Renal cortex interstitium (tissue), 11 donors: Measurements from ENCODE around the gene ABLIM2. TPM values are rescaled to one million over a fixed set of nuclear protein-coding genes. Genes with fewer than 3 reads are reported as not detected.
"Not testable (repeated sequence)": the region's sequence is repeated elsewhere in the genome, so short reads cannot be mapped to it uniquely, and the experiment has no call there.

Experiments
- DNase-seq, 11 donors: peaks; one replicate each; pipeline ENCODE4 v3.0.0-alpha.2; 2013; ENCODE audit warnings: low read depth in 9 of 11, low spot score in 4 of 11; ENCODE audit errors: extremely low read depth in 1 of 11
- polyA plus RNA-seq, 3 donors: library from polyadenylated mRNA; unstranded; fragments of 120-200 nt; gene quantifications; one replicate each; pipeline ENCODE4 v1.2.1, GENCODE V29; 2013; ENCODE audit not compliant: insufficient read length in 3 of 3

The ABLIM2 gene
- polyA plus RNA-seq, 3 donors = 4.9 to 8.1 (median 5.6) TPM

GRCh38 chr4:8148785-8149435 lies 9.7 kb downstream of the ABLIM2 start:
- DNase-seq = no peak

DNA sequence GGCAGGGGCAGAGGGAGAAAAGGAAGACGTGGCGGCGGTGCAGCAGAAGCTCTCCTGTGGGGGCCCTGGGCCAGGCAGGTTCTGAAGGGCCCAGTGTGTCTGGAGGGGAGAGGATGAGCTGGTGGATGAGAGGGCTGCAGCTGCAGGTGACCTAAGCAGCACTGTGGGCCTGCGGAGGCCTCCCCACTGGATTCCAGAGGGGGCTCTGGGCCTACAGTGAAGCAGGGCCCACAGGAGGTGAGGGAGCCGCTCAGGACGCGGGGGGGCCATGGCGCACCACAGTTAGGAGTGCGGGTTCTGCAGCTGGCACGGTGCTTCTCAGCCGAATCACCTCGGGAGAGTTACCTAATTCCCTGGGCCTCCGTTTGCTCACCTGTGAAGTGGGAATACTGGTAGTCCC lies 10.5 kb downstream of the ABLIM2 start:
- DNase-seq = no peak

DNA sequence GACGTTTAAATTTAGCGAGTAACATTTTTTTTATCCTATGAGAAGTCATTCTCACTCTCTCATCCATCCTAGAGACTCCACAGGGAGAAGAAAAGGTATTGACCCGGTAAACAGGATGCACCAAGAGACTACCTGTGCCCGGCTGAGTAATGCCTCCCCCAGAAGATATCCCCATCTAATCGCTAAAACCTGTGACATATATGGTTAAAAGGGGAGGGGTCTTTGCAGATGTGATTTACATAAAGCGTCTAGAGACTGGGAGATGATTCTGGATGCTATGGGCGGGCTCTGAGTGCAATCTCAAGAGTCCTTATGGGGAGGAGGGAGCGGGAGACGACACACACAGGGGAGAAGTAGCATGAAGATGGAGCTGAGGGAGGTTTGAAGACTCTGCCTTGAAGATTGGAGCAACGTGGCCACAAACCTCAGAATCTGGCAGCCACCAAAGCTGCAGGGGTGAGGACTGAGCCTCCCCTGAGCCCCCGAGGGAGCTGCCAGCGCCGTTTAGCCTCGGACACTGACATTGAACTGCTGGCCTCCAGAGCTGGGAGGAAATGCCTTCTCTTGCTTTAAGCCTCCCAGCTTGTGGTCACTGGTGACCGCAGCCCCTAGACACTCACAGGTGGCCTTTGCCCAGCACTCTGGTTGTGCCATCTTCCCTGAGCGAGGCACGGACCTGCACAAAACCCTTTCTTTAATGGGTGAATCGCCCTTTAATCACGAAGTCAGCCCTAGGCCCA lies 11.2 kb downstream of the ABLIM2 start:
- DNase-seq = no peak

DNA sequence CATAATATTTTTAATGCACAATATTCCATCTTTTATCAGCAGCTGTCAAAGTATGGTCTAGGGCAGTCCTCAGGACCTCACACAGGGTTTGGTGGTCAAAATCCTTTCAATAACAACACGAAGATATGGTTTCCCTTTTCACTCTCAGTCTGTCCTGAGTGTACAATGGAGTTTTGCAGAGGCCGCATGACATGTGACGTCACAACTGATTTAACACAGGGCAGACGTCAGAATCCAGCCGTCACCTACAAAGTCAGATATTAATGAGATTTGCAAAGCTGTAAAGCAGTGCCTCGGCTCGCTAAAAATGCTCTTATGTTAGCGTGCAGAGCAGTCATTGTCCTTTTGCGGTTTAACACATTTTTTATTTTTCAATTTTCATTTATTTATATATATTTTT lies 12.5 kb downstream of the ABLIM2 start:
- no peak for DNase-seq

- DNase-seq = no peak
Observed at GRCh38 chr4:8144359-8144758, 14.3 kb downstream of the ABLIM2 start.

- no peak for DNase-seq
Observed at GRCh38 chr4:8143392-8144140, 15.0 kb downstream of the ABLIM2 start.

- no peak for DNase-seq
Observed at GRCh38 chr4:8142556-8142955, 16.1 kb downstream of the ABLIM2 start.

- DNase-seq = no peak
Observed at GRCh38 chr4:8141935-8142334, 16.7 kb downstream of the ABLIM2 start.

GRCh38 chr4:8140915-8141314 lies 17.7 kb downstream of the ABLIM2 start:
- no peak for DNase-seq

DNA sequence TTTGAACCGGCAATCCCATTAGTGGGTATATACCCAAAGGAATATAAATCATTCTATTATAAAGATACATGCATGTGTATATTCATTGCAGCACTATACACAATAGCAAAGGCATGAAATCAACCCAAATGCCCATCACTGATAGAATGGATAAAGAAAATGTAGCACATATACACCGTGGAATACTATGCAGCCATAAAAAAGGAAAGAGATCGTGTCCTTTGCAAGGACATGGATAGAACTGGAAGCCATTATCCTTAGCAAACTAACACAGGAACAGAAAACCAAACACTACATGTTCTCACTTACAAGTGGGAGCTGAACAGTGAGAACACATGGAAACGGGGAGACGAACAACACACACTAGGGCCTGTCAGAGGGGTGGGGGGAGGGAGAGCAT lies 18.9 kb downstream of the ABLIM2 start:
- DNase-seq = not testable (repeated sequence)

DNA sequence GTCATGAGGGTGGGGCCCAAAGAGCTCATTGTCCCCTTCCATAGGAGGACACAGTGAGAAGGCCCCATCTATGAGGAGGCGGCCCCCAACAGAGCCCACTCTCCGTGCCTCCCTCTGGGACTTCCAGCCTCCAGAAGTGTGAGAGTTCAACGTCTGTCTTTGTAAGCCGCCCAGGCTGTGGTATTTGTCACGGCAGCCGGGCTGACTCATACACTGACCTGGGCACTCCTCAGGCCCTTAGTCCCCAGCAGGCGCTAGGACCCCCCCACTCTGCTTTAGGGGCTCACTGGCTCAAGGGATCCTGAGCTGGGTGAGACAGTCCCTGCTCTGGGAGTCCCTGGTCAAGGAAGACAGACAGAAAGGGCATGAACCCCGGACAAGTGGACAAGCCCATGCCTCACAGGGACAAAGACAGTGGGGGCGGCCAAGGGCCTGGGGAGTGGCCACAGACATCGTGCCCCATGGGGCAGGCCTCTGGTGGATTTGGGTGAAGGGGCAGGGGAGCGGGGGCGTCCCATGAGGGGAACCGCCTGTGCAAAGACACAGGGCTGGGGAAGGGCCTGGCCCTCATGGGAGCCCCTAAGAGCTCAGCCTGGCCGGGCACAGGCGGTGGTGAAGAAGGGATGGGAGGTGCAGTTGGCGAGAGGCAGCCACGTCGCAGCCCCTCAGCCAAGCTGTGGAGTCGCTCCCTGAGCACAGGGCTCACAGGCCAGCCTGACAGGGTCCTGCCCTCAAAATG lies 21.5 kb downstream of the ABLIM2 start:
- no peak for DNase-seq

GRCh38 chr4:8136529-8136928 lies 22.1 kb downstream of the ABLIM2 start:
- no peak for DNase-seq

GRCh38 chr4:8135666-8136065 lies 22.9 kb downstream of the ABLIM2 start:
- no peak for DNase-seq

- DNase-seq = no peak
Observed at GRCh38 chr4:8133897-8134563, 24.6 kb downstream of the ABLIM2 start.

DNA sequence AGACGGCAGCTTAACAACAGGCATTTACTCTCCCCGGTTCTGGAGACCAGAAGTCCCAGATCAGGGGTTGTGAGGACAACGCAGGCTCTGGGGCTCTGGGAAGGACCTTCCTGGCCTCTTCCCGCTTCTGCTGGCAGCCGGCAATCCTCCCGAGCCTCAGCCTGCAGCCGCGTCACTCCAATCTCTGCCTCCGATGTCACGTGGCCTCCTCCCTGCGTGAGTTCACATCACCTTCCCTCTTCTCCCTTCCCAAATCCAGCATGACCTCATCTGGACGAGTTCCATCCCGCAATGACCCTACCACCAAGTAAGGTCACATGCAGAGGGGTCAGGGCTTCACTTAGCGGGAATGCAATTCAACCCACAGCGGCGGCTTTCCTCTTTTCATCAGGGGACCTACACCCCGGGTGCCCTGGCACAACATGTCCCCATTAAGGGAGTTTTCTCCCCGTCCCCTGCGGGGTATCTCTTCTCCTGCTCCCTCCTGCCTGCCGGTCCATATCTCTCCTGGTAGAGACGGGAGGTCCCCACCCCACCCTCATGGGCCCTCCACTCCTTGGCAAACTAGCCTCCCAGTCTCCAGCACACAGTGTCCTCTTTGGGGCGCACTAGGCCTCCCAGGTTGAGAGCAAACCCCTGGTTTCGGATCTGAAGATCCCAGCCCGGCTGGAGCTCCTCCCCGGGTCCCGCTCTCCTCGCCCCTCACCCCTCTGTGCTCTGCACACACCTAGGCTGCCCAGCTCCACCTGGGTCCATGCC lies 25.5 kb downstream of the ABLIM2 start:
- DNase-seq = no peak

GRCh38 chr4:8132400-8132799 lies 26.2 kb downstream of the ABLIM2 start:
- DNase-seq = no peak

DNA sequence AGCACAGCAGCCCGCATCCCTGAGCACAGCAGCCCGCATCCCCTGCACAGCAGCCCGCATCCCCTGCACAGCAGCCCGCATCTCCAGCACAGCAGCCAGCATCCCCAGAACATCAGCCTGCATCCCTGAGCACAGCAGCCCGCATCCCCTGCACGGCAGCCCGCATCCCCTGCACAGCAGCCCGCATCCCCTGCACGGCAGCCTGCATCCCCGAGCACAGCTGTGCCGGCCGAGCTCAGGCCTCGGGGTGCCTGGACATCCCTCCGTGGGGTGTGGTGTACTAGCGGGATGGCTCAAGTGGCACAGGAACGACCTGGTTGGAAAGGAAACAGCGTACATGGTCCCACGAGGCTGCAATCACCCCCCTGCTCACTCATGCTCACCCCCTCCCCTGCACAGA lies 26.8 kb downstream of the ABLIM2 start:
- DNase-seq = no peak

DNA sequence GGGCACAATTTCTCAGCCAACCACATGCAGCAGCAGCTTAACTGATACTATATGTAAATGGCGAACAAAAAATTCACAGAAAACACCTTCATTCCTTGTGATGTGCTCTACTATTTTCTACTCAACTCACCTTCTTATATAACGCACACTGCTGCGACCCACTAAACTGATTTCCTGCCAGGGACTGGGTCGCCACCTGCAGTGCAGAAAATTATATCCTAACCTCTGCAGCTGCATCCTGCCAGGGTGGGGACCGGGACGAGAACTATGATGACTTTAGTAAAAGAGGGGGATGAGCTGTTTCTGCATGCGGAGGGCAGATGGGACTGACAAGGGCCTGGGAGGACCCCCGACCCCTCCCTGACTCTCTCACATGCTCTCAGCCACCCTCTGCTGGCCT lies 27.4 kb downstream of the ABLIM2 start:
- no peak for DNase-seq
